Stimulated activated CD8-positive, alpha-beta memory T cell treated with anti-CD3 and anti-CD28 coated beads, Interleukin-12 subunit alpha, Interleukin-12 subunit beta, amount 100 ng/mL, for 24 hours (primary cell): ENCODE results near the gene RTN3.

Experiments
- DNase-seq: peaks from one replicate; pipeline ENCODE4 v3.0.0-alpha.2; 2020; ENCODE audit errors: extremely low read depth

Gene RTN3

DNA sequence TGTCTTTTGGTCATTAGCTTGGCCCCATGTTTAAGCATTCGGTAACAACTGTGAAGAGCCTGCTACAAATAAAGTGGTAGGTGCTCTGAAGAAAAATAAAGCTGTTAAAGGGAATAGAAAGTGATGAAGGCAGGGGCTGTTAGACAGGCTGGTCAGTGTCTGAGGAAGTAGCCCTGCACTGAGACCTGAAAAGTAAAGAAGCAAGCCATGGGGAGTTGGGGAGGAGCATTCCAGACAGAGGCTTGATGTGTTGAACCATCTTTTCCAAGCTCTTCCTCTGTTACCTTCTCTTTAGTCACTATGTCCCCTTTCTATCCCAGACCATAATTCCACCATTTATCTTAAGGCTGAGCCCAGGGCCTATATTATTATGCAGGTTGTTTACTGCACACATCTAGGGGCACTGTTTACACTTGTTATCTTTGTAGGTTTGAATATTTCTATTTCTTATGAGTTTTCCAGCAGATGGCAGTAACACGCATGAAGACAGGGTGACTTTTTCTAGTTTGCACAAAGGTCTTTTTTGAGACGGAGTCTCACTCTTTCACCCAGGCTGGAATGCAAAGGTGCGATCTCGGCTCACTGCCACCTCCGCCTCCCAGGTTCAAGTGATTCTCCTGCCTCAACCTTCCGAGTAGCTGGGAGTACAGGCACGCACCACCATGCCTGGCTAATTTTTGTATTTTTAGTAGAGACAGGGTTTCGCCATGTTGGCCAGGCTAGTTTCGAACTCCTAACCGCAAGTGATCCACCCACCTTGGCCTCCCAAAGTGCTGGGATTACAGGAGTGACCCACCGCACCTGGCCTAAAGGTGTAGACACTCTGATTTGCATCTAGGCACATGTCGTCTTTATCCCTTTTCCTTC lies 64.2 kb downstream of the RTN3 start:
- no peak for DNase-seq

DNA sequence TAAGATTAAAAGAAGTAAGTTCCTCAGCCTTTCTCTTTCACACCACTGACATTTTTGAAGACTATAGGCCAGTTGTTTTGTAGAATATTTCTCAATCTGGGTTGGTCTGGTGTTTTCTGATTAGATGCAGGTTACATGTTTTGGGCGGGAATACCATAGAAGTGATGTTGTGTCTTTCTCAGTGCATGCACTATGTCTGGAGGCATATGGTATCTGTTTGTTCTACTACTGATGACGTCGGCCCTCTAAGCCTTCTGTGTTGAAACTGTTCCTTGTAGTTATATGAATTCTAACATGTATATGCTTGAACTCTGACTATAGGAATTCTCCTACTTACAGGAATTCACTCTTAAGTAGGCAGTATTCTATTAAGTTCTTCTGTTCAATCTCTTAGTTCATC lies 65.7 kb downstream of the RTN3 start:
- no peak for DNase-seq

DNA sequence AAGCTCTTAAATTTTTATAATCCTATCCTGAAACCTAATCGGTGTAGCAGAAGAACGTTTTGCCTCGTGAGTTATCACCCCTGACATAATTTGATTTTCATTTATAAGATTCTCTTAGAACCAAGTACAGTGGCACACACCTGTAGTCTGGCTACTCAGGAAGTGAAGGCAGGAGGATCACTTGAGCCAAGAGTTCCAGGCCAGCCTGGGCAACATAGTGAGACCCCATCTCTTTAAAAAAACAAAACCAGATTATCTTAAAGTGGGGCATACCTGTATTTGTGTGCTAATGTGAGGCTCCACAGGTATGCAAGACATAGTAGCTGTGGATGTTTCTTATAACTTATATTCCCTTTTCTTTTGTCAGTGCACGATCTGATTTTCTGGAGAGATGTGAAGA lies 68.3 kb downstream of the RTN3 start:
- DNase-seq, result no peak

DNA sequence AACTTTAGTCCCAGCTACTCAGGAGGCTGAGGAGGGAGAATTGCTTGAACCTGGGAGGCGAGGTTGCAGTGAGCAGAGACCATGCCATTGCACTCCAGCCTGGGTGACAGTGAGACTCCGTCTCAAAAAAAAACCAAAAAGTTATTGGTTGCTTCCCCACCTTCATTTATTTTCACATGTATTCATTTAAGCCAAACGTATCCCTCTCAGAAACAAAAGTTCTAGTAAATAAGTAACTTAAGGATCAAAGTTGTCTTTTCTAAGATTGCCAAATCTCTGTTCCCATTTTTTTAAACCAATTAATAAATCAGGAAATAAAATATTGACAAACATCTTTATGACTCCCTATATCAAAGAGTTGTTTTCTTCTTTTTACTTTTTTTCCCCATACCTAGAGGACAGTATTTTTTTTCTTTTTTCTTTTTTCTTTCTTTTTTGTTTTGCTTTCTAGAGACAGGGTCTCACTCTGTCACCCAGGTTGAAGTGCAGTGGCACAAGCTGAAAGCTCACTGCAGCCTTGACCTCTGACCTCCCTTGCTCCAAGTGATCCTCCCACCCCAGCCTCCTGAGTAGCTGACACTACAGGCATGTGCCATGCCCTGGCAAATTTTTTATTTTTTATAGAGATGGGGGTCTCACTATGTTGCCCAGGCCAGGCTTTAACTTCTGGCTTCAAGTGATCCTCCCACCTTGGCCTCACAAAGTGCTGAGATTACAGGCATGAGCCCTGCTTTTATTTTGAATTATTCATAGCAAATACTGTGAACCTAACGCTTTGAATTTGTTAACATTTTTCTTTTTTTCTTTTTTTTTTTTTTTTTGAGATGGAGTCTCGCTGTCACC lies 75.8 kb downstream of the RTN3 start:
- no peak for DNase-seq

DNA sequence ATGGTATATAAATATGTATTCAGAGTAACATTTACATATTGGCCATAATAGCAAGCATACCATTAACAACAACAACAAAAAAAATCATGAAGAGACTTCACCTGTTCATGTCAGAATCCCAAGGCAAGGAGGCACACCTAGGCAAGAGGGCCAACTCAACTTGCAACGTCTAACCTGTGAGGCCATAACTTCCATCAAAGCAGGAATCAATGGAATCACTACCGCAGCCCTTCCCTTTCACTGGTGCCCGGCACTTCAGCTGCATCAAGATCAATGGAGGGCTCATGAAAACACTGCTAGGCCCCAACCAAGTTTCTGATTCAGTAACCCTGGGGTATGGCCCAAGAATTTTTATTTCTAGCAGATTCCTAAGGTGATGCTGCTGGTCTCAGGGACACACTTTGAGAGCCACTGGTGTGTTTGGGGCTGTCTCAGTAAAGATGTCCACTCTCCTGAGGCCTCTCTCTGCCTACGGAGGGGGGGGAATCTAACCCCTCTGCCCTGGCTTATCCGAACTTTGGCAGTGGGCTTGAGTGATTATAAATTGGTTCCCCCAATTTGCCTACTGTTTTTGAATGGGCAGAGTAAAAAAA lies 79.3 kb downstream of the RTN3 start:
- DNase-seq, result no peak

DNA sequence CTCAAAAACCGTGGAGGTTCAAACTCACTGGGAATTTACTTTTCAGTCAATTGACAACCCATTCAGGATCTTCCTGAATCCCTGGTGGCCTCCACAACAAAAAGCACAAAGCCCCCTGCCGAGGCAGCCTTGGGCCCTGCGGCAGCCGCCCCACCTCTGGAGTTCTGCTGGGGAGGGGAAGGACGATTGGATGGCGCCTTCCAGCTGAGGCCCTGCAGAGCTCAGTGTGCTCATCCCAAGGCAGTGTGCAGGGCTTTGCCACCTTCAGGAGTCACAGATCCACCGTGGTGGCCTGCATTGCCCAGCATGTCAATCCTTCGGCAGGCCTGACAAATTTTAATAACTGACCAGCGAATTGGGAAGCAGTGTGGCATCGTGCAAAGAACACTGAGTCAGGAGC lies 79.9 kb downstream of the RTN3 start:
- DNase-seq, result no peak

DNA sequence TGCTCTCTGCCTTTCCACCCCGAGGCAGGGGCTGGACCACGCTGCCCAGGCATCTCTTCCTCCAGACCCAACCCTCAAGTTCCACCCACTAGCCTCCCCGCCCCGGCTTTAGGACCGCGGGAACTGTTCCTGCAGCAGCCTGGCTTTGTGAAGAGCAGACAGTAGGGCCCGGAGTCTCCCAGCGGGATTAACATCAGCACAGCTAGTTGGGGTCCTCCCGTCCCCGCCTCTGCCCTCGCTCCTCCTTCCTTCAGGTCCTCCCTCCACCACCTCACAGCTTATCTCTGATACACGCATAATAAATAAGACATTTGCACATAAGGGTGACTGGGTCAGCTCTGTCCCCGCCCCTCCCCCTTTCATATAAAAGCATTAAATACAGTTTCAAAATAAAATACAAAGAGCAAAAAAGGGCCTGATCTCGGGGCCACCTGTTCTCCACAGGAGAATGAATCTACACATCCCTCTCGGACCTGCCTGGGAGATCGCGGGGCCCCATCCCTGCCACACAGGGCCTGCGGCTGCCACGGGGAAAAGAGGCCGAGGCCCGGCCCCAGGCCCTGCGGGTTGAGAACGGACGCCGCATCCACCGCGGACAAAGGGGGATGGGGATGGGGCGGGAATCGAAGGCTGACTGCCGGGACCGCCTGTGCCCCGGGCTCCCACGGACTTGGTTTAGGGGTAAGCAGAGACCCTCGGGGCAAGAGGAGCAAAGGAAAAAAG lies 80.8 kb downstream of the RTN3 start:
- no peak for DNase-seq

DNA sequence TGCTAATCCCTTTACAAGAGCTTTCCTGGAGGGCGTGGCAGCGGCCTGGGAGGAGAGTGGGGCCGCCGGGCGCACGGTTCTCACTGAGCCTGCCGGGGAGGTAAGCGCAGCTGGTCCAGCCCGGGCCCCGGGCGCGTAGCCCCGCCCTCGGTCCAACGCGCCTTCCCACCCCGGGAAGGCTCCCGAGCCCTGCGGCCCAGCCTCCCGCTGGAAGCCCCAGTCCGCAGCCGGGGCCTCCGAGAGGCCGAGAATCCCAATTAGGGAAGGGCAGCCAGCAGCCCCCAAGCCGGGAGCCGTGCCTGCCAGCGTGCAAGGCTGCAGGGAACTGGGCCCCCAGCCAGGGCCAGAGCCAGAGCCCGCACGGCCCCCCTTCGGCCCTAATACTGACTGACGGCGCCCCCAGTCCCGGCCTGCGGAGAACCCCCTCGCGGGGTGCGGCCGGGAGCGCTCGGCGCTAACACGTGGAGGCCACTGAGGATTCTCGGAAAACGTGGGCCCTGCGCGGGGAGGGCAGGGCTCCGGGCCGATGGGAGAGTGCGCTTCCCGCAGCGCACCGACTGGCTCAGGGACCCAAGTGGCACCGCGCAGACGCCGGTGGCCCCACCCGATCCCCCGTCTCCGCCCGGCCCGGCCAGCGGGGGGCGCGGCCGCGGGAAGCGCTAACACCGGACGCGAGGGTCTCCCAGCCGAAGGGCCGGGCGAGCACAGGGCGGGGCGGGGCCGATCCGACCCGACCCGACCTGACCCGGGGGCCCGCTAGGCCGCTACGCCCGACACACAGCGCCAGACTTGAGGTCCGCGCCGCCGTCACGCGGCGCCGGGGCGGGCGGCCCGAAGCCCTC lies 81.6 kb downstream of the RTN3 start:
- DNase-seq, result no peak

DNA sequence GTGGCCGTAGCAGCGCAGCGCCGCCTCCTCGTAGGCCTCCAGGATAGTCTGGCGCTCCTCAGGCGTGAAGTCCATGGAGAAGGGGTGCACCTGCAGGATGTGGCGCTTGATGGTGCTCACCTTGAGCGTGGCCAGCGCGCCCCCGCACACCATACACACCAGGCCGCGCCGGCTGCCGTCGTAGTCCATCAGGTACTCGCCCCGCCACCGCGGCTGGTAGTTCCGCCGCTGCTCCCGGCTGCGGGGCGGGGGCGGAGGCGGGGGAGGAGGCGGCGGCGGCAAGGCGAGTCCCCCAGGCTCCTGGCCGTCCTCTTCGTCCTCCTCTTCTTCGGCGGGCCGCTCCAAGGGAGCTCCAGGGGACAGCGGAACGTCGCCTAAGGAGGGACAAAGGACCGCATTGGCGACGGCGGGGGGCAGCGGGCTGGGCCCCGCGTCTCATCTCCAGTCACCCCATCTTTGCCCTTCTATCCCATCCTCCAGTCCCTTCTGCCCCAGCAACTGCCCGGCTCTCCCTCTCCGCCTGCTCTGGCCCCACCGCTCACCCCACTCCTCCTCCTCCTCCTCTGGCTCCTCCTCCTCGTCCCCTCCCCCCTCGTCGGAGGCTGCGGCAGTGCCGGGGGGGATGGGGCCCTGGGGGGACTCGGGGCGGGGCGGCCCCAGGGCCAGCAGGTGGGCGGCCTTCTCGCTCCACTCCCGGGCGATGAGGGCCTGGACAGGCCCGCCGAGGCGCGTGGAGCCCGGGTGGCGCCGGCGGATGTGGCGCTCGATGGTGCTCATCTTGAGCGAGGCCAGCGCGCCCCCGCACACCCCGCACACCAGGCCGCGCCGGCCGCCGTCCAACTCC lies 82.4 kb downstream of the RTN3 start:
- DNase-seq, result no peak

DNA sequence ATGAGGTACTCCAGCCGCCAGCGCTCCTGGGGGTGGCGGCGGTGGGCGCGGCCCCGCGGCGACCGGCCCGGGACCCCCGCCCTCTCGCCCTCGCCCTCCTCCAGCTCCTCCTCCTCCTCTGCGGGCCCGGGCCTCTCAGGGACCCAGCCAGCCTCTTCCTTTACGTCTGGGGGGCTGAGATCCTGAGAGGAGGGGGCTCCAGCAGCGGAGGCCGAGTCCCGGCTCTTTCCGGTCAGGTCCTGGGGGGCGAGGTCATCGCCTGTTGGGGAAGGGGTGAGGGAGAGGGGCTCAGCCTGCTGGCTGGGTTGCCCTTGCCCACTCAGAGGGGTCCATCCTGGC lies 83.0 kb downstream of the RTN3 start:
- no peak for DNase-seq

DNA sequence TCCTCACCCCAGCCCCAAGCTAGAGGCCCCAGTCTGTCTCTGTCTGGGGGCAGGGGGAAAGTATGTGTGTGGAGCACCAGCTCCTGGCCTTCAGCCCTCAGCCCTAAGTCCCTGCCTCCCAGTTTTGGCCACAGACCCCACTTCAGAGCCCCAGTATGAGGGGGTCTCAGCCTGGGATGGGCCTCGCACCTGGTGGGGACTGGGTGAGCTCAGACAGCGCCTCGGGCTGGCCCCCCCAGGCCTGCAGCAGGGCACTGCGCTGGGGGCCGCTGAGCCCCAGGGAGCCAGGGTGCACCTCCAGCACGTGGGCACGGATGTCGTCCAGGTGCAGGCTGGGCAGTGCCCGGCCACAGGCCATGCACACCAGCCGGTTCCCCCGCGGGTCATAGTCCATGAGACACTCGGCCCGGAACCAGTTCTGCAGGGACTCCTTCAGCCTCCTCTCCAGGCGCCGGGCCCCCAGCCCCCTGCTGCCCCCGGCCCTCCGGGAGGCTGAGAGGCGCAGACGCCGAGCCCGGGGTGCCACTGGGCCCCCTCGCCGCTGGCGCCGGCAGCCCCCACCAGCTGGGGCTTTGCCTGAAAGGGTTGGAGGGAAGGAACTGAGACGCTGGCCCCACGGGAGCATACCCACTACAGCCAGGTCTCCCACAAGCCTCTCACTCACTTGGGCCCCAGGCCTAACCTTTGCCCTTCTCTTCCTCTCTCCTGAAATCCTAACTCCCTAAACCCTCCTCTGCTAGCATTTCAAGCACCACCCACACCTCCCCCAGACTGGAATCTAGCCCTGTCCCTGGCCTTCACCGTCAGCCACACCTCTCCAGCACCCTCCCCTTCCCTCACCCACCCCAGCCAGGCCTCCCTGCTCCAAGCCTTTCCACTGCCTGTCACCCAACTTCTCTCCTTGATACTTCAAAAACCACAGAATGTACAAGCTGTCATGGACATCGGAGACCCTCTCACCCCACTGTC lies 83.7 kb downstream of the RTN3 start:
- no peak for DNase-seq

DNA sequence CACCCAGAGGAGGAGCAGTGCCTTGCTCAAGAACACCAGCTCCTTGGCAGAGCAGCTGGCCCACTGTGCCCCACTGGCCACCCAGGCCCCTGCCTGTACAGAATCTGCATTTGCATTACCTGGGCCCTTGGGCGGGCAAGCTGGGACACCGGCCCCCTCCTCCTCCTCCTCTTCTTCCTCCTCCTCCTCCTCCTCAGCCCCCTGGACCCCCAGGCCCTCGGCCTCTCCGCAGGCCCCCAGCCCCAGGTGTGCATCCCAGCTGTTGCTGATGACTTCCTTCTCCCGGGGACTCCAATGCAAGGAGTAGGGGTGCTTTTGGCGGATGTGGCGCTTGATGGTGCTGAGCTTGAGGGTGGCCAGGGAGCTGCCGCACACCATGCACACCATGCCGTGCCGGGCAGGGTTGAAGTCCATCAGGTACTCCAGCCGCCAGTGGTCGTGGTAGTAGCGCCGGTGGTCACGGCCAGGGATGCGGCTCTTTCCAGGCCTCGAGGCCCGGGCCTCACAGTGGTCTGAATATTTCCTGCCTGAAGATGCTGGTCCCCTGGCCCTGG lies 84.5 kb downstream of the RTN3 start:
- DNase-seq, result no peak

DNA sequence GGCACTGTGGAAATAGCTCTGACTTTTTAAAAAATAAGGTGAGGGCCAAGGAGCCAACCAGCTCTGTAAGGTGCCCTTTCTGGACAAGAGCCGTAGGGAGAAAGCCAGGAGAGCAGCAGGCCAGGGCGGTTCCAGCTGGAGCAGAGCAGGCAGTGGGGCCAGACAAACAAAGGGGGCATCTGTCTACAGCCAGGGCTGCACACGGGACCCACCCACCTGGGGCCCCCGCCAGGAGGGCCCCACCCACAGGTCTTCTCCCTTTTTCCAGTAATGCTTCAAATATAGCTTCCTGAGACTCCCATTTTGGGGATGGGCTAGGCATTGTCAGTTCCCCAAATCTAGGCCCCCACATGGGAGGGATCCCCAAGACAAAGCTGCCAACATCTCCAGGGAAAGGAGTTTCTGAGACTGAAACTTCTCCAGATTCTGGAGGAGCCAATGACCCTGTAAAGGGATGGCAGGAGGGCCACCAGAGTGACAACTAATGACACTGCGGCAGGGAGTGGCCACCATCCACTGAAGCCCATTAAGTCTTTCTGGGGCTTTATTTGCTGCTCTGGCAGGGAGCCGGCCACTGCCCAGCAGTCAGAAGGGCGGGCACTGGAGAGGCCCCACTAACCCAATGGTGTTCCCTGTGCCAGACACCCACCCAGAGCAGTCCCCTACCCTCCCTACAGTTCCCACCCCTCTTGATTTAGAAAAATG lies 85.4 kb downstream of the RTN3 start:
- DNase-seq, result no peak

DNA sequence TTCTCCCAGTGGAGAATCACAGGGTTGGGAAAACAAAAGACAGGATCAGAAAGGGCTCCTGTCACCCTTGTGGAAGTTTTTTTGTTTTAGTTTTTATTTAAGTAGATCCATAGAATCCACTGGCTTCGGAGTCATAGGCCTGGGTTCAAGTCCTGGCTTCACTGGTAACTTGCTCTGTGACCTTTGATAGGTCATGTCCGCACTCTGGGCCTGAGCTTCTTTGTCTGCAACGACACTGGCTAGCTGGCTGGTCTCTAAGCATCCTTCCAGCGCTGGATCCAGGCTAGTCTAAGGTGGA lies 85.9 kb downstream of the RTN3 start:
- DNase-seq, result no peak

DNA sequence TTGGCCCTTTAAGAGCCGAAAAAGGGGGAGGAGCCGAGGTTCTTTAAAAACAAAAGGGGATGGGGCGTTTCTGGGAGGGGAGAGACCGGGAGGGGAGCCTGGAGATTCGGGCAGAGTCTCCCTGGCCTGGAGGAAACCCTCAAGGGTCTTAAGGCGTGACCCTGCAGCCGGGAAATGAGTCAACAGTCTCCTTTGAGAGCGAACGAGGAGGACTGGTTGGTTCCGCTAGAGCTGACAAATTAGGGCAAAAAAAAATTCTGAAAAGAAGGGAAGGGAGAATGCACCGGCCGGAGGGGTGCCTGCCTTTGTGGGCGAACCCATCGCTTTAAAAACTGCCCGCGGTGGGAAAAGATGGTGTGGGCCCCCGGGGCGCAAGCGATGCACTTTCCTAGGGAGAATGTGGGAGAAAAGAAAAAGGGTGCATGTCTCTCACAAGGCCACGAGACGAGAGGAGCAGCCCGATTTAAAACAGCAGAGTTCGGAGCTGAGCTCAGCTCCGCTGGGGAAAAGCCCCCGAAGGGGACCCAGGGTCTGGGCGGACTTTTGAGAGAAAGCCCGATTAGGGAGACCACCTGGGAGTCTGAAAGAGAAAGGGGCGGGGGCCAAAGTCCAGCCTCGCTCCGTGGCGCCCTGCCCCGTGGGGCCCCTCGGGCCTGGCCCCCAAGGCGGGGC lies 86.4 kb downstream of the RTN3 start:
- DNase-seq, result no peak

DNA sequence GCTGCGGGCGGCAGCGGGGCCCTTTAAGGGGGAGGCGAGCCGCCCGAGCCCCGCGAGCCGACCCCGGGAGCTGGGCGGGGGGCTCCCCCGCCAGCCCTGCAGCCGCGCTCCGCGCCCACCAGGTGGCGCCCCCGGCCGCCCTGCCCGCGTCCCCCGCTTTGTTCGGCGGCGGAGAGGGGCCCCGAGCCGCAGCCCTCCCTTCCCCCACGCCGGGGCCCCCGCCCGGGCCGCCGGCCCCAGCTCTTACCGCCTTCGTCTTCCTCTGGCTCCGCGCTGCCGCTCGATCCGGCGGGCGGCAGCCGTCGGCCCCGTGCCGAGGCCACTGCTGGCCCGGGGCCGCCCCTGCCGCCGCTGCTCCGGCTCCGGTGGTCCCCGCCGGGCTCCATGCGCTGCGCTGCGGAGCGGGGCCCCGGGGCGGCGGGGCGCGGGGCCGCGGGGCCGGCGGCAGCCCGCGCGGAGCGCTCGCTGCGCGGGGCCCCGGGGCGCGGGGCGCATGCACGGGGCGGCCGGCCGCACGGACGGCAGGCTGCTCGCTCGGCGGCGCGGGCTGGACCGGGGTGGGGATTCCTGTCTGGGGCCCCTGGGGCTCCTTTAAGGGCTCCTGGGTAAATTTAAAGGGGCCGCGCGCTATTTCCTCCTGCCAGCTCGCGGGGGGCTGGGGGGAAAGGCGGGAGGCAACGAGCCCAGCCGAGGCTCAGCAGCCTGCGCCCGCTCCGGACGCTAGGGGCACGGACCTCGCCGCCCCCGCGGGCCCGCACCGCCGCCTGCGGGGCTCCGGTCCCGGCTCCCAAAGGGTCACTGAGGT lies 87.1 kb downstream of the RTN3 start, which contains the start of gene ZFTA:
ZFTA (minus strand) TSS at position 539 of the 805 bp plus-strand sequence; CDS start at position 386, 153 bp downstream.
- no peak for DNase-seq
